Thyroid gland (tissue), 4 donors: Measurements from ENCODE around the gene BBC3.

Source experiments
- POLR2A ChIP-seq, 2 donors: fragments of 450-650 bp; IDR thresholded peaks; one replicate each; pipeline ENCODE4 v1.6.1; 2017; ENCODE audit warnings: antibody characterized with exemption in 2 of 2, mild to moderate bottlenecking in 2 of 2, moderate library complexity in 1 of 2
- TF ChIP-seq, protein P1 (sequence below), 6 experiments: fragments of 200-600 bp in 3 of 6; fragments of 450-650 bp in 3 of 6; sonication (generic) in 3 of 6; IDR thresholded peaks; one replicate each; pipeline ENCODE4 v1.5.1; 2016 to 2019; ENCODE audit warnings: antibody characterized with exemption in 6 of 6, mild to moderate bottlenecking in 2 of 6, inconsistent platforms in 1 of 6, moderate library complexity in 1 of 6

DNA sequence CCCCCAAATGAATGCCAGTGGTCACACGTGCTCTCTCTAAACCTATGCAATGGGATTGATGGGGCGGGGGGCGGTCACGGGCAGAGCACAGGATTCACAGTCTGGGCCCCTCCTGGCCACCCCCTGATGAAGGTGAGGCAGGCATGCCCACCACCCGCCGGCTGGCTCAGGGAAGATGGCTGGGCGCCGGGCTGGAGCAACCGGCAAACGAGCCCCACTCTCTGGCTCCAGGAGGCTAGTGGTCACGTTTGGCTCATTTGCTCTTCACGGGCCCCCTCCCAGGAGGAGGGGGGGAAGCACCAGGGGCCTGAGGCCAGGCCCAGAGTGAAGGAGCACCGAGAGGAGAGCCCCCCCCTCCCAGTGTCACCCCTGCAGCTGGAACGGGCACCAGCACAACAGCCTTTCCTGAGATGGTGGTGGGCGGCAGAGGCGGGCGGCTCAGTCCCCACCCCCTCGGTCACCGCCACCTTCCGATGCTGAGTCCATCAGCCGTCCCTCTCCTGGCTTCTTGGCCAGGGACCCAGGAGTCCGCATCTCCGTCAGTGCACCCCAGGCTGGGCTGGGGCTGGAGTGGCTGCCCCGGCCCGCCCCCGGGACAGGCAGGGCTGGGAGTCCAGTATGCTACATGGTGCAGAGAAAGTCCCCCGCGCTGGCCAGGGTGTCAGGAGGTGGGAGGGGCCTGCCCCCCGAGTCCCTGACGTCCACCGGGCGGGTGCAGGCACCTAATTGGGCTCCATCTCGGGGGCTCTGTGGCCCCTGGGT is 9.7 kb downstream of the BBC3 start:
- TF ChIP-seq, protein P1, sequence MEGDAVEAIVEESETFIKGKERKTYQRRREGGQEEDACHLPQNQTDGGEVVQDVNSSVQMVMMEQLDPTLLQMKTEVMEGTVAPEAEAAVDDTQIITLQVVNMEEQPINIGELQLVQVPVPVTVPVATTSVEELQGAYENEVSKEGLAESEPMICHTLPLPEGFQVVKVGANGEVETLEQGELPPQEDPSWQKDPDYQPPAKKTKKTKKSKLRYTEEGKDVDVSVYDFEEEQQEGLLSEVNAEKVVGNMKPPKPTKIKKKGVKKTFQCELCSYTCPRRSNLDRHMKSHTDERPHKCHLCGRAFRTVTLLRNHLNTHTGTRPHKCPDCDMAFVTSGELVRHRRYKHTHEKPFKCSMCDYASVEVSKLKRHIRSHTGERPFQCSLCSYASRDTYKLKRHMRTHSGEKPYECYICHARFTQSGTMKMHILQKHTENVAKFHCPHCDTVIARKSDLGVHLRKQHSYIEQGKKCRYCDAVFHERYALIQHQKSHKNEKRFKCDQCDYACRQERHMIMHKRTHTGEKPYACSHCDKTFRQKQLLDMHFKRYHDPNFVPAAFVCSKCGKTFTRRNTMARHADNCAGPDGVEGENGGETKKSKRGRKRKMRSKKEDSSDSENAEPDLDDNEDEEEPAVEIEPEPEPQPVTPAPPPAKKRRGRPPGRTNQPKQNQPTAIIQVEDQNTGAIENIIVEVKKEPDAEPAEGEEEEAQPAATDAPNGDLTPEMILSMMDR (IDR thresholded peaks at IDR 0.05), result no peak
- TF ChIP-seq POLR2A (IDR thresholded peaks at IDR 0.05), result no peak
